Calu3 (cell line): ENCODE data around the gene C11orf24. TPM values are rescaled to one million over a fixed set of nuclear protein-coding genes. Genes with fewer than 3 reads are reported as not detected.
A peak's percentile ranks its signal among the peaks of the same experiment; 100 is the strongest.
"Not testable (repeated sequence)": the region's sequence is repeated elsewhere in the genome, so short reads cannot be mapped to it uniquely, and the experiment has no call there.

Experiments used
- BruUV-seq: library from RNA; stranded (reverse); fragments of 400-500 nt; replicated peaks from 2 replicates; lab custom pipeline; 2021; lab: Mats Ljungman, UMichigan
- CTCF ChIA-PET: fragments of 300-600 bp; sonication (Branson Sonifier 250); formaldehyde crosslinking; loops from one replicate; lab custom pipeline; 2022; ENCODE audit warnings: antibody characterized with exemption; lab: Charles Lee
- DNase-seq: peaks from one replicate; pipeline ENCODE4 v3.0.0; 2022
- H3K27ac Mint-ChIP-seq: one replicate; pipeline ENCODE4 v1.8.0; 2022; ENCODE audit warnings: mixed read lengths; ENCODE audit not compliant: unreplicated experiment
- H3K27me3 Mint-ChIP-seq: one replicate; pipeline ENCODE4 v1.8.0; 2022; ENCODE audit warnings: mixed read lengths; ENCODE audit not compliant: unreplicated experiment
- H3K36me3 Mint-ChIP-seq: one replicate; pipeline ENCODE4 v1.8.0; 2022; ENCODE audit warnings: mild to moderate bottlenecking, moderate library complexity, mixed read lengths; ENCODE audit not compliant: insufficient read depth, unreplicated experiment
- H3K4me1 Mint-ChIP-seq: one replicate; pipeline ENCODE4 v1.8.0; 2022; ENCODE audit warnings: mild to moderate bottlenecking, low read depth, mixed read lengths; ENCODE audit not compliant: unreplicated experiment
- H3K4me3 Mint-ChIP-seq: one replicate; pipeline ENCODE4 v1.8.0; 2022; ENCODE audit warnings: mild to moderate bottlenecking, low read depth, moderate library complexity, mixed read lengths; ENCODE audit not compliant: unreplicated experiment
- H3K9me3 Mint-ChIP-seq: one replicate; pipeline ENCODE4 v1.8.0; 2022; ENCODE audit warnings: low read depth, mixed read lengths; ENCODE audit not compliant: unreplicated experiment
- CTCF ChIP-seq: fragments of 200-600 bp; IDR thresholded peaks from one replicate; pipeline ENCODE4 v1.8.0; 2022; ENCODE audit warnings: antibody characterized with exemption; ENCODE audit not compliant: unreplicated experiment
- intact Hi-C: fragments of 100-400 bp; cut with micrococcal nuclease; formaldehyde crosslinking; loops from one replicate; pipeline ENCODE4 v1.10.0; 2022; ENCODE audit not compliant: unreplicated experiment
- total RNA-seq: library from RNA; stranded (reverse); gene quantifications from 2 replicates; pipeline ENCODE4 v1.2.3, GENCODE V29; 2022

The C11orf24 gene
- total RNA-seq, 1 experiment from 2014 or later = 52.3 TPM

GRCh38 chr11:68302256-68302655 is 30.5 kb upstream of the C11orf24 start:
- CTCF ChIA-PET = no interaction called here
- no peak overlapping the region for H3K4me3 Mint-ChIP-seq
- peaks cover 2% of the 10 kb centered on the region for H3K9me3 Mint-ChIP-seq
- intact Hi-C loops = no loop called here
- peaks cover 26% of the 10 kb centered on the region for H3K4me1 Mint-ChIP-seq
- DNase-seq = no peak
- H3K27ac Mint-ChIP-seq = peak overlapping the region; percentile 35
- no TSS peak for BruUV-seq
- peaks cover 14% of the 10 kb centered on the region for H3K36me3 Mint-ChIP-seq
- no peak for TF ChIP-seq CTCF
- H3K27me3 Mint-ChIP-seq = no peaks in the 10 kb centered on the region

GRCh38 chr11:68300076-68300830 is 28.5 kb upstream of the C11orf24 start:
- no peak for TF ChIP-seq CTCF
- H3K27me3 Mint-ChIP-seq = no peaks in the 10 kb centered on the region
- peaks cover 19% of the 10 kb centered on the region for H3K36me3 Mint-ChIP-seq
- peaks cover 2% of the 10 kb centered on the region for H3K9me3 Mint-ChIP-seq
- no peak overlapping the region for H3K27ac Mint-ChIP-seq
- no peak overlapping the region for H3K4me3 Mint-ChIP-seq
- BruUV-seq = no TSS peak
- H3K4me1 Mint-ChIP-seq = peaks cover 26% of the 10 kb centered on the region
- CTCF ChIA-PET = interaction anchor here (0.6 to 4.0 kb wide), 4 partner anchors 29 to 42 kb away, joined by 4 to 47 read pairs (median 4); partner anchors contain the start of gene C11orf24
- no peak for DNase-seq
- intact Hi-C loops = no loop called here

- intact Hi-C loops = loop anchor here (10.0 kb wide), 1 partner anchor 85 kb away; the partner anchor contains the start of gene KMT5B
- Mint-ChIP-seq H3K36me3 (peaks cover 19% of the 10 kb centered on the region), H3K4me1 (peaks cover 26% of the 10 kb centered on the region)
- H3K9me3 Mint-ChIP-seq, DNase-seq, BruUV-seq, H3K27me3 Mint-ChIP-seq, H3K4me3 Mint-ChIP-seq, H3K27ac Mint-ChIP-seq: not testable (repeated sequence)
- CTCF ChIA-PET = interaction anchor here (0.6 to 4.0 kb wide), 5 partner anchors 28 to 46 kb away, joined by 4 to 47 read pairs (median 4); partner anchors contain the start of gene C11orf24
Observed at GRCh38 chr11:68299517-68299879, 27.7 kb upstream of the C11orf24 start.

- CTCF ChIA-PET = interaction anchor here (1.1 to 4.0 kb wide), 9 partner anchors 15 to 90 kb away, joined by 3 to 47 read pairs (median 7); partner anchors contain the start of gene C11orf24
- DNase-seq = no peak
- H3K36me3 Mint-ChIP-seq = peaks cover 19% of the 10 kb centered on the region
- intact Hi-C loops = loop anchor here (10.0 kb wide), 1 partner anchor 84 kb away; the partner anchor contains the start of gene KMT5B
- no TSS peak for BruUV-seq
- no peak overlapping the region for H3K4me3 Mint-ChIP-seq
- no peak for TF ChIP-seq CTCF
- H3K9me3 Mint-ChIP-seq = no peaks in the 10 kb centered on the region
- peaks cover 26% of the 10 kb centered on the region for H3K4me1 Mint-ChIP-seq
- H3K27ac Mint-ChIP-seq = no peak overlapping the region
- H3K27me3 Mint-ChIP-seq = no peaks in the 10 kb centered on the region
Observed at GRCh38 chr11:68298659-68299516, 27.1 kb upstream of the C11orf24 start.
